ENCODE data around the gene ZBTB46. TPM values are rescaled to one million over a fixed set of nuclear protein-coding genes. Genes with fewer than 3 reads are reported as not detected.

ZBTB46 gene
- total RNA-seq, 1 donor from 2014 or later, result 0.53 TPM

GRCh38 chr20:63847237-63848002 is 16.4 kb upstream of the ZBTB46 start:
- TF ChIP-seq CTCF (IDR thresholded peaks at IDR 0.05; ENCODE audit: insufficient read depth, low read length, severe bottlenecking), result no peak

GRCh38 chr20:63846888-63847236 is 15.8 kb upstream of the ZBTB46 start:
- DNase-seq (ENCODE audit: low read depth) (no peak), FAIRE-seq (no peak)
- Histone ChIP-seq H3K4me3 (ENCODE audit: low read depth, low read length) (no peak overlapping the region), H3K36me3 (ENCODE audit: control insufficient read depth, insufficient read depth, low read length) (no peaks in the 10 kb centered on the region), H3K27me3 (ENCODE audit: control insufficient read depth, insufficient read depth, low read length) (peaks cover 15% of the 10 kb centered on the region)
- no peak for TF ChIP-seq CTCF (IDR thresholded peaks at IDR 0.05; ENCODE audit: insufficient read depth, low read length, severe bottlenecking)

More at GRCh38 chr20:63847237-63848002, 16.4 kb upstream of the ZBTB46 start:
- H3K27me3 ChIP-seq (ENCODE audit: control insufficient read depth, insufficient read depth, low read length), result peaks cover 15% of the 10 kb centered on the region
- H3K36me3 ChIP-seq (ENCODE audit: control insufficient read depth, insufficient read depth, low read length), result no peaks in the 10 kb centered on the region
- no peak for DNase-seq (ENCODE audit: low read depth)
- no peak for FAIRE-seq
- no peak overlapping the region for H3K4me3 ChIP-seq (ENCODE audit: low read depth, low read length)

- no peak for DNase-seq (ENCODE audit: low read depth)
- H3K27me3 ChIP-seq (ENCODE audit: control insufficient read depth, insufficient read depth, low read length), result peaks cover 15% of the 10 kb centered on the region
- no peak for FAIRE-seq
- no peak overlapping the region for H3K4me3 ChIP-seq (ENCODE audit: low read depth, low read length)
- no peak for TF ChIP-seq CTCF (IDR thresholded peaks at IDR 0.05; ENCODE audit: insufficient read depth, low read length, severe bottlenecking)
- no peaks in the 10 kb centered on the region for H3K36me3 ChIP-seq (ENCODE audit: control insufficient read depth, insufficient read depth, low read length)
Measured at GRCh38 chr20:63846128-63846771, 15.2 kb upstream of the ZBTB46 start.

GRCh38 chr20:63844511-63844991 is 13.5 kb upstream of the ZBTB46 start:
- Histone ChIP-seq H3K27me3 (ENCODE audit: control insufficient read depth, insufficient read depth, low read length) (peaks cover 15% of the 10 kb centered on the region), H3K36me3 (ENCODE audit: control insufficient read depth, insufficient read depth, low read length) (no peaks in the 10 kb centered on the region), H3K4me3 (ENCODE audit: low read depth, low read length) (no peak overlapping the region)
- DNase-seq (ENCODE audit: low read depth) (no peak), FAIRE-seq (no peak)
- TF ChIP-seq CTCF (IDR thresholded peaks at IDR 0.05; ENCODE audit: insufficient read depth, low read length, severe bottlenecking), result no peak

GRCh38 chr20:63843778-63844177 is 12.7 kb upstream of the ZBTB46 start:
- TF ChIP-seq CTCF (IDR thresholded peaks at IDR 0.05; ENCODE audit: insufficient read depth, low read length, severe bottlenecking), result no peak
- H3K4me3 ChIP-seq (ENCODE audit: low read depth, low read length), result no peak overlapping the region
- DNase-seq (ENCODE audit: low read depth), result no peak
- no peaks in the 10 kb centered on the region for H3K36me3 ChIP-seq (ENCODE audit: control insufficient read depth, insufficient read depth, low read length)
- FAIRE-seq, result no peak
- H3K27me3 ChIP-seq (ENCODE audit: control insufficient read depth, insufficient read depth, low read length), result peaks cover 15% of the 10 kb centered on the region
